Mucosa of descending colon (tissue), 3 donors: ENCODE results near the gene CRMP1. TPM values are rescaled to one million over a fixed set of nuclear protein-coding genes. Genes with fewer than 3 reads are reported as not detected.

Source experiments
- ATAC-seq: fragments of 200-7000 bp; cut with Tn5 transposase; one replicate; pipeline ENCODE4 v1.9.1; 2020; ENCODE audit warnings: mild to moderate bottlenecking, moderate library complexity
- DNase-seq, 3 donors: peaks; one replicate each; pipeline ENCODE4 v3.0.0-alpha.2; 2020
- H3K36me3 ChIP-seq: fragments of 200-600 bp; one replicate; pipeline ENCODE4 v1.8.0; 2021; ENCODE audit warnings: low read depth, mild to moderate bottlenecking
- H3K4me1 ChIP-seq: fragments of 200-600 bp; one replicate; pipeline ENCODE4 v1.8.0; 2021; ENCODE audit warnings: low read depth, mild to moderate bottlenecking
- H3K4me3 ChIP-seq: fragments of 200-600 bp; one replicate; pipeline ENCODE4 v1.8.0; 2021; ENCODE audit warnings: mild to moderate bottlenecking
- H3K9me3 ChIP-seq: fragments of 200-600 bp; one replicate; pipeline ENCODE4 v1.8.0; 2021; ENCODE audit warnings: mild to moderate bottlenecking
- CTCF ChIP-seq: fragments of 200-600 bp; IDR thresholded peaks from one replicate; pipeline ENCODE4 v1.8.0; 2022; ENCODE audit warnings: antibody characterized with exemption, mild to moderate bottlenecking
- intact Hi-C, 2 donors: fragments of 100-400 bp; cut with DNase I in 1 of 2; cut with micrococcal nuclease in 1 of 2; formaldehyde crosslinking; loops; one replicate each; pipeline versions ENCODE4 v1.11.0 to v1.11.1; 2022; cut with DNase I, micrococcal nuclease
- total RNA-seq, 3 donors: library from RNA; stranded (reverse); fragmentation: NEBNext Ultra II Directional in 2 of 3; extraction: Animal tissue kit (Norgen Biotek cat#: 25700) in 2 of 3; gene quantifications; one replicate each; pipeline versions ENCODE4 v1.2.1 to v1.2.4, GENCODE V29; 2021 to 2023
- donor health status: DM: no; HTN: no; CAD: no; lungs with moderate emphysema.
- donor health status: DM: no; HTN: no; CAD: no.
- donor health status: DM: no; HTN: yes; CAD: no.

The CRMP1 gene
- total RNA-seq, 3 donors from 2014 or later: 0.58 to 4.4 (median 1.0) TPM

GRCh38 chr4:5887361-5888221 lies 5.3 kb downstream of the CRMP1 start:
- ATAC-seq (peak; percentile 58), DNase-seq (peak in 1 of 3 donors; percentile 8)
- no peak for TF ChIP-seq CTCF
- peaks cover 11% of the 10 kb centered on the region for H3K4me1 ChIP-seq
- intact Hi-C loops: no loop called here
- H3K9me3 ChIP-seq: no peaks in the 10 kb centered on the region
- no peak overlapping the region for H3K4me3 ChIP-seq
- H3K36me3 ChIP-seq: no peaks in the 10 kb centered on the region

DNA sequence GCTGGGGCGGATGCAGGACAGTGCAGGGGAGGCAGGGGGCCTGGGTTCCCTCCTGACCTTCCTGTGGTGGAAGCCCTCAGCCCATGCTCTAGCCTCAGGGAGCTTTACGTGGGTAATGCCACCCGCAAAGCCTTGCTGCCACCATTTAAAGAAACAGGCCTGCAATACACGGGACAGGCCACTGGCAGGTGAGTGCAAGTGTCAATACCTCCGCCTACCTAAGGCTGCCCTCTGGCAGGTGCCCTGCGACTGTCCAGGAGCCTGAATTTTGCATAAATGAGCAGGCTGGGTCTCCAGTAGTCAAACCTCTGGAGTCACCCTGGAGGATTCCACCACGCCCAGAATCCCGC lies 5.9 kb downstream of the CRMP1 start:
- intact Hi-C loops: no loop called here
- peak; percentile 11 for ATAC-seq

GRCh38 chr4:5885733-5886132 lies 7.2 kb downstream of the CRMP1 start:
- ATAC-seq (no peak), DNase-seq (no peak)
- TF ChIP-seq CTCF: no peak
- Histone ChIP-seq H3K4me1 (peaks cover 11% of the 10 kb centered on the region), H3K36me3 (no peaks in the 10 kb centered on the region), H3K4me3 (no peak overlapping the region), H3K9me3 (no peaks in the 10 kb centered on the region)
- intact Hi-C loops: no loop called here

More for the DNA sequence above, 5.9 kb downstream of the CRMP1 start:
- no peak for TF ChIP-seq CTCF
- peaks cover 11% of the 10 kb centered on the region for H3K4me1 ChIP-seq
- no peak overlapping the region for H3K4me3 ChIP-seq
- no peaks in the 10 kb centered on the region for H3K36me3 ChIP-seq
- no peaks in the 10 kb centered on the region for H3K9me3 ChIP-seq
- DNase-seq: no peak

- H3K4me1 ChIP-seq: peaks cover 11% of the 10 kb centered on the region
- H3K4me3 ChIP-seq: no peak overlapping the region
- no peaks in the 10 kb centered on the region for H3K9me3 ChIP-seq
- no peak for TF ChIP-seq CTCF
- no peaks in the 10 kb centered on the region for H3K36me3 ChIP-seq
- DNase-seq: no peak
- ATAC-seq: no peak
- intact Hi-C loops: no loop called here
Measured at GRCh38 chr4:5884796-5885195, 8.1 kb downstream of the CRMP1 start.

DNA sequence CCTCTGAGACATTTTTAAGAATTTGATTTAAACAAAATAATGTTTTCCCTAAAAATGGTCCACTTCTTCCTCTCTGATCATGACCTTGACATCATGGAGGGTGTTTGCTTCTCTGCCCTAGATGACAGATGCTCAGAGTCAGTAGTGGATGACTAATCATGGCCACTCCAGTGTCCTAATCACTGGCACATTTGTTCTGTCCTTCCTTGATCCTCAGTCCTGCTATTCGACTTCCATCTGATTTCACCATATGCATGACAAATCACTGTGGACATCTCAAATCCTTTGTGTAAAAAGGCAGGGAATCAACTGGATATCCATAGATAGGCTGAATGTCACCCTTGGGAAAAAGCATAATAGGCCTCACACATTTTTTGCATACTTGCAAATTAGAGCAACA lies 9.0 kb downstream of the CRMP1 start:
- ATAC-seq (no peak), DNase-seq (no peak)
- TF ChIP-seq CTCF: no peak
- no peaks in the 10 kb centered on the region for H3K36me3 ChIP-seq
- H3K4me3 ChIP-seq: no peak overlapping the region
- H3K4me1 ChIP-seq: peaks cover 11% of the 10 kb centered on the region
- H3K9me3 ChIP-seq: no peaks in the 10 kb centered on the region
- intact Hi-C loops: no loop called here
